Left forelimb (tissue), 1 donor: ENCODE results near the gene CAB39L.
"Not testable (repeated sequence)": the region's sequence is repeated elsewhere in the genome, so short reads cannot be mapped to it uniquely, and the experiment has no call there.

Experiments
- DNase-seq: peaks from one replicate; pipeline ENCODE4 v3.0.0-alpha.2; 2018; ENCODE audit warnings: low spot score

The CAB39L gene

GRCh38 chr13:49343731-49344130, 100.1 kb downstream of the CAB39L start:
- no peak for DNase-seq

DNA sequence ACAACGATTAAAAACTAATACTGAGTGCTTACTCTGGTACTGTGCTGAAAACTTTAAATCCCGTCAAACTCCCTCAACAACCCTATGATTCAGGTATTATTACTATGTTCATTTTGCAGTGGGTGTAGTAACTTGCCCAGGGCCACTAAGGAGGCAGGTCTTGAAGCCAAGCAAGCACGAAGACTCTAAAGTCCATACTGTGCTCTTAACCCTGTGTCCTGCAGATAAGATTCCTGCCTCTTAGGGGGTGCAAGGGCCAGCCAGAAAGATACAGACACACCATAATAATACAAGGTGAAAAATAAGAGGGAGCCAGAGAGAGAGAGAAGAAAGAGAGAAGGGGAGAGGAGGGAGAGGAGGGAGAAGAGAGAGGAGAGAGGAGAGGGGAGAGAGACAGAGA, 100.6 kb downstream of the CAB39L start:
- DNase-seq: no peak

GRCh38 chr13:49342454-49342853, 101.4 kb downstream of the CAB39L start:
- no peak for DNase-seq

GRCh38 chr13:49341941-49342340, 101.9 kb downstream of the CAB39L start:
- no peak for DNase-seq

DNA sequence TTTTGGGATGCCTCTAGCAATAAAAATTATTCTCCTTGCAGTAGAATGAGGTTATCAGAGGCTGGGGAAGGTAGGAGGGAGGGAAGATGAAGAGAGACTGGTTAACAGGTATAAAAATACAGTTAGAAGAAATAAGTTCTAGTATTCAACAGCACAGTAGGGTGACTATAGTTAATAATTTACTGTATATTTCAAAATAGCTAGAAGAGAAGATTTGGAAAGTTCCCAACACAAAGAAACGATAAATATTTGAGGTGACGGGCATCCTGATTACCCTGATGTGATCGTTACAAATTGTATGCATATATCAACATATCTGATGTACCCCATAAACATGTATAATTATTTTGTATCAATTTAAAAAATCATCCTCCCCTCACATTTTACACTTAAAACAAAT, 102.3 kb downstream of the CAB39L start:
- DNase-seq: no peak

GRCh38 chr13:49340161-49340560, 103.7 kb downstream of the CAB39L start:
- no peak for DNase-seq

- no peak for DNase-seq
Measured at GRCh38 chr13:49336655-49337054, 107.2 kb downstream of the CAB39L start.

GRCh38 chr13:49330546-49330864, 113.4 kb downstream of the CAB39L start:
- DNase-seq: no peak

- no peak for DNase-seq
Measured at GRCh38 chr13:49329831-49330545, 113.9 kb downstream of the CAB39L start.

DNA sequence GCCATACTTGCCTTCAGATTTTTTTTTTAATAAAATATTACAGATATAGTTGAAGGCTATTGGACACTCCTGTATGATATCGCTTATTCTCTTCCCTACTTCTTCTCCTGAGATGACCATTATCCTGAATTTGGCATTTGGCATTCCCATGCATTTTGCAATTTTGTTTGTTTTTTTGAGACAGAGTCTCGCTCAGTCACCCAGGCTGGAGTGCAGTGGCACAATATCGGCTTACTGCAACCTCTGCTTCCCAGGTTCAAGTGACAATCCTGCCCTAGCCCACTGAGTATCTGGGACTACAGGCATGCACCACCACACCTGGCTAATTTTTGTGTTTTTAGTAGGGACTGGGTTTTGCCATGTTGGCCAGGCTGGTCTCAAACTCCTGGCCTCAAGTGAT, 116.7 kb downstream of the CAB39L start:
- DNase-seq: not testable (repeated sequence)

DNA sequence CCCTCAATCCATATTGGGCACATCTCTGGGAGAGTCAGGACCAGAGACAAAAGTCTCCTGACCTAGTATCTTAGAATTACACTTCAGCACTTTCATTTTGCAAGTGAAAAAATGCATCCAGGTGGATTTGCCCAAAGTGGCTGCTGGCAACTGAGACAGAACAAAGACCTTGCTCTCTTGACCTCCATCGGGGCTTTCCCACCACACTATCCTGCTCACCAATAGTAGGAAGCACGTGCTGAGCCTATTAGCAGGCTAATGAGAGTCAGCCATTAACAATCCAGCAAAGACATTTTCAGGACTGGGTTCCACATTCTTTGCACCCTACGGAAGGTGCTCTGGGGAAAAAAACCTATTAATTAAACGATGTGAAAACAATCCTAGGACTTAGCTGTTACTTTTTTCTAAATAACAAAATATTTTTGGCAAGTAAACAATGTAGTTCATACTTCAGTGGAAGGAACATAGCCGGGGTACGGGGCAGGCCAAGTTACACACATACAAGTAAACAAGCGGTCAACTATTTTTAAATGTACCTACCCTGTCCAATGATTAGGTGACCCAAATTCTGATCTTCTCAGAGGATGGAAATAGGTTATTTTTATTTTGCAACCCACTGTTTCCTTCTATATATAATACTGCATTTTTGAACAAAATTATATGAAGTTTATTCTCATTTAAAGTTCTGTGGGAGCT, 117.5 kb downstream of the CAB39L start:
- DNase-seq: no peak

GRCh38 chr13:49323344-49323743, 120.5 kb downstream of the CAB39L start:
- no peak for DNase-seq

GRCh38 chr13:49322702-49323101, 121.2 kb downstream of the CAB39L start:
- no peak for DNase-seq

- no peak for DNase-seq
Measured at GRCh38 chr13:49320975-49321374, 122.9 kb downstream of the CAB39L start.

GRCh38 chr13:49319951-49320350, 123.9 kb downstream of the CAB39L start:
- DNase-seq: no peak

DNA sequence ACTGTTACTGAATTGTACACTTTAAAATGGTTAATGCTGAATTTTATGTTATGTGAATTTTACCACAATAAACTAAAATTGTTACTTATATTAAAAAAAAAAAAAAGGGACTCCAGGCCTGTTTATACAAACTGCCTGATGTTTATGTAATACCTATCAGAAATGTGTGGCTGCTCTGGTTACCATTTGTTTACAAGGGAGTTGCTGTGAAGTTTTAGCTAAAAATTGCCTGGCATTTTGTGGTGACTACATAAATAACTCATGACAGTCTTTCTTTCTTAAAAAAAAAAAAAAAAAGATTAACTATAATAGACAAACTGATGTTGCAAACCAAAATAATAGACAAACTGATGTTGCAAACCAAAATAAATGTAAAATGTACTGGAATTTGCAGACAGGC, 124.3 kb downstream of the CAB39L start:
- no peak for DNase-seq

DNA sequence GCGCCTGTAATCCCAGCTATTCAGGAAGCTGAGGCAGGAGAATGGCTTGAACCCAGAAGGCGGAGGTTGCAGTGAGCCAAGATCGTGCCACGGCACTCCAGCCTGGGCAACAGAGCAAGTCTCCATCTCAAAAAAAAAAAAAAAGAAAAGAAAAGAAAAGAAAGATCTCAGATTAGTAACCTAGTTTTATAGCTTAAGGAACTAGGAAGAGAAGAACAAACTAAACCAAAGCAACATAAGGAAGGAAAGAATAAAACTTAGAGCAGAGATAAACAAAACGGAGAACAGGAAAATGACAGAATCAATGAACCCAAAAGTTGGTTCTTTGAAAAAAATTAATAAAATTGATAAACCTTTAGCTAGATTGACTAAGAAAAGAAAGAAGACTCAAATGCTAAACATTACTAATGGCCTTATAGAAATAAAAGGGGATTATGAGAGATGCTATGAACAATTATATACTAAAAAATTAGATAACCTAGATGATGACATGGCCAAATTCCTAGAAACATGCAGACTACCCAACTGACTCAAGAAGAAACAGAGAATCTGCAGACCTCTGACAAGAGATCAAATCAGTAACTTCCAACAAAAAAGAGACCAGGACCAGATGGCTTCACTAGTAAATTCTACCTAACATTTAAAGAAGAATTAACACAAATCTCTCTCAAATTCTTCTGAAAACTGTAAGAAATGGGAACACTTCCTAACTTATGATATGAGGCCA, 127.9 kb downstream of the CAB39L start:
- DNase-seq: no peak

GRCh38 chr13:49315036-49315565, 128.8 kb downstream of the CAB39L start:
- no peak for DNase-seq

GRCh38 chr13:49314344-49314882, 129.5 kb downstream of the CAB39L start:
- DNase-seq: no peak

DNA sequence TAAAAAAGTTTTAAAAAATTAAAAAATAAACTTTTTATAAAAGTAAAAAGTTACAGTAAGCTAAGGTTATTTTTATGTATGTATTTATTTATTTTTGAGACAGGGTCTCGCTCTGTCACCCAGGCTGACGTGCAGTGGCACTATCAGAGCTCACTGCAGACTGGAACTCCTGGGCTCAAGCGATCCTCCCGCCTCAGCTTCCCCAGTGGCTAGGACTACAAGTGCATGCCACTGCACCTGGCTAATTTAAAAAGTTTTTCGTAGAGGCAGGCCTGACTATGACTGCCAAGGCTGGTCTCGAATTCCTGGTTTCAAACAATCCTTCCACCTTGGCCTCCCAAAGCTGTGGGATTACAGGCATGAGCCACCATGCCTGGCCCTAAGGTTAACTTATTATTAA, 132.0 kb downstream of the CAB39L start:
- no peak for DNase-seq

- no peak for DNase-seq
Measured at GRCh38 chr13:49310251-49310650, 133.6 kb downstream of the CAB39L start.

- no peak for DNase-seq
Measured at GRCh38 chr13:49308921-49309408, 134.9 kb downstream of the CAB39L start.
